Mesenchymal stem cell (in vitro differentiated cells and primary cell): ENCODE results near the gene CDC16.

ENCODE experiments used
- DNase-seq: peaks from one replicate; pipeline ENCODE4 v3.0.0-alpha.2; 2013
- H2AFZ ChIP-seq: one replicate; pipeline ENCODE4 v1.6.1; 2013; ENCODE audit warnings: low read depth, mild to moderate bottlenecking, control low read depth, inconsistent platforms, low read length, moderate library complexity
- H2AK5ac ChIP-seq: 2 replicates; pipeline ENCODE4 v1.6.1; 2013; ENCODE audit warnings: low read length, moderate library complexity, mild to moderate bottlenecking, inconsistent platforms; ENCODE audit not compliant: severe bottlenecking
- H2BK120ac ChIP-seq: one replicate; pipeline ENCODE4 v1.6.1; 2013; ENCODE audit warnings: low read depth, mild to moderate bottlenecking, inconsistent platforms, low read length, moderate library complexity
- H2BK12ac ChIP-seq, 2 experiments: one replicate each; pipeline ENCODE4 v1.6.1; 2013; ENCODE audit warnings: inconsistent platforms in 2 of 2, low read length in 2 of 2, mild to moderate bottlenecking in 2 of 2, moderate library complexity in 2 of 2, control low read depth in 1 of 2
- H2BK15ac ChIP-seq: one replicate; pipeline ENCODE4 v1.6.1; 2013; ENCODE audit warnings: mild to moderate bottlenecking, low read depth, inconsistent platforms; ENCODE audit not compliant: poor library complexity, severe bottlenecking
- H2BK5ac ChIP-seq: 2 replicates; pipeline ENCODE4 v1.6.1; 2013; ENCODE audit warnings: low read depth, mild to moderate bottlenecking, low read length, control low read depth, inconsistent platforms; ENCODE audit not compliant: poor library complexity, severe bottlenecking
- H3K14ac ChIP-seq, 2 experiments: one replicate each; pipeline ENCODE4 v1.6.1; 2013; ENCODE audit warnings: inconsistent platforms in 2 of 2, low read length in 2 of 2, control low read depth in 1 of 2, mild to moderate bottlenecking in 1 of 2, moderate library complexity in 1 of 2
- H3K18ac ChIP-seq, 2 experiments: one replicate each; pipeline ENCODE4 v1.6.1; 2013; ENCODE audit warnings: inconsistent platforms in 2 of 2, low read length in 2 of 2, control low read depth in 1 of 2, low read depth in 1 of 2, mild to moderate bottlenecking in 1 of 2
- H3K23ac ChIP-seq, 2 experiments: one replicate each; pipeline ENCODE4 v1.6.1; 2013; ENCODE audit warnings: inconsistent platforms in 2 of 2, low read length in 2 of 2, mild to moderate bottlenecking in 2 of 2, moderate library complexity in 2 of 2, control low read depth in 1 of 2
- H3K27ac ChIP-seq: 2 replicates; pipeline ENCODE4 v1.5.1; 2013; ENCODE audit warnings: mild to moderate bottlenecking, moderate library complexity, low read length, control low read depth, inconsistent platforms; ENCODE audit not compliant: poor library complexity, severe bottlenecking
- H3K27me3 ChIP-seq, 2 experiments: 2 replicates each; pipeline versions ENCODE4 v1.6.1 to v1.7.0; 2013; ENCODE audit warnings: low read length in 2 of 2, mild to moderate bottlenecking in 2 of 2, moderate library complexity in 2 of 2, control low read depth in 1 of 2, inconsistent platforms in 1 of 2; ENCODE audit not compliant: control insufficient read depth in 1 of 2, insufficient read depth in 1 of 2
- H3K36me3 ChIP-seq, 2 experiments: 2 replicates each; pipeline versions ENCODE4 v1.6.1 to v1.7.0; 2013; ENCODE audit warnings: low read length in 2 of 2, control low read depth in 1 of 2, inconsistent platforms in 1 of 2, low read depth in 1 of 2, mild to moderate bottlenecking in 1 of 2; ENCODE audit not compliant: insufficient read depth in 2 of 2, control insufficient read depth in 1 of 2
- H3K4ac ChIP-seq, 2 experiments: one replicate each; pipeline ENCODE4 v1.6.1; 2013; ENCODE audit warnings: inconsistent platforms in 2 of 2, low read length in 2 of 2, mild to moderate bottlenecking in 2 of 2, moderate library complexity in 2 of 2, control low read depth in 1 of 2, low read depth in 1 of 2
- H3K4me1 ChIP-seq: 2 replicates; pipeline ENCODE4 v1.6.1; 2013; ENCODE audit warnings: low read depth, low read length, control low read depth; ENCODE audit not compliant: control insufficient read depth, insufficient read depth
- H3K4me2 ChIP-seq: 2 replicates; pipeline ENCODE4 v1.6.1; 2013; ENCODE audit warnings: low read length, mild to moderate bottlenecking, inconsistent platforms; ENCODE audit not compliant: poor library complexity, severe bottlenecking
- H3K4me3 ChIP-seq, 2 experiments: 2 replicates each; pipeline versions ENCODE4 v1.5.1 to v1.7.0; 2013; ENCODE audit warnings: low read length in 2 of 2, mild to moderate bottlenecking in 2 of 2, control low read depth in 1 of 2, low read depth in 1 of 2; ENCODE audit not compliant: insufficient read depth in 1 of 2
- H3K79me1 ChIP-seq: replicated peaks from 2 replicates; pipeline ENCODE4 v1.6.1; 2013; ENCODE audit warnings: mild to moderate bottlenecking, control low read depth, low read length, inconsistent platforms; ENCODE audit not compliant: poor library complexity, severe bottlenecking
- H3K9ac ChIP-seq: 2 replicates; pipeline ENCODE4 v1.7.0; 2013; ENCODE audit warnings: mild to moderate bottlenecking, low read length, moderate library complexity
- H3K9me3 ChIP-seq: 2 replicates; pipeline ENCODE4 v1.7.0; 2013; ENCODE audit warnings: mild to moderate bottlenecking, low read length; ENCODE audit not compliant: control insufficient read depth
- H4K8ac ChIP-seq: one replicate; pipeline ENCODE4 v1.6.1; 2013; ENCODE audit warnings: inconsistent platforms, mild to moderate bottlenecking, low read length, moderate library complexity
- H4K91ac ChIP-seq: one replicate; pipeline ENCODE4 v1.6.1; 2013; ENCODE audit warnings: mild to moderate bottlenecking, low read length, inconsistent platforms
- WGBS: methylation state at CpG from one replicate; pipeline ENCODE4 v1.1.7; 2013; ENCODE audit warnings: mixed read lengths; 5-methylcytosine and 5-hydroxymethylcytosine counted together

CDC16 gene

DNA sequence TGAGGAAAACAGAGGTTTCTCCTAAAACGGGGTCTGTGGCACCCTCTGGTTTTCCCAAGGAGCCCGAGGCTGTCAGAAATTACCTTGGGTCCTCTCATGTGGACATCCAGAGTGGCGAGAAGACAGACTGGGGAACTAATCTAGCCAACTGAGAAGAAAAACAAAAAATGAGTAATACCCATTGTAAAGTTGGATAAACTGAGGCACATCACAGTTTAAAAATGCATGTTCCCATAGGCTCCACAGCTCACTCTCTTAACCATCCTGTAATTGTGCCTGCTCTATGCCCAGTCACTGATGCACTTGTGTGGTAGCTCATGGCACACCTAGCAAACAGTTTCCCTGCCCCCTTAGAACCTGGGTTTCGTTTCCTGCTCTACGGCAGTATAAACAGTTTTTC is 31.5 kb downstream of the CDC16 start:
- Histone ChIP-seq H2BK15ac (no peak overlapping the region), H2AFZ (no peak overlapping the region), H3K27me3 (no peaks in the 10 kb centered on the region), H3K4ac (no peak overlapping the region), H3K23ac (no peak overlapping the region), H3K18ac (no peak overlapping the region), H2BK120ac (no peak overlapping the region), H3K36me3 (peaks cover 56 to 91% of the 10 kb centered on the region in 2 experiments), H4K91ac (no peak overlapping the region), H3K79me1 (peaks cover 22% of the 10 kb centered on the region), H2BK12ac (no peak overlapping the region), H3K14ac (no peak overlapping the region), H2BK5ac (no peak overlapping the region), H3K4me1 (peaks cover 12% of the 10 kb centered on the region), H3K4me3 (no peak overlapping the region), H3K9me3 (no peaks in the 10 kb centered on the region), H3K9ac (no peak overlapping the region), H3K4me2 (no peak overlapping the region), H2AK5ac (no peak overlapping the region), H4K8ac (no peak overlapping the region), H3K27ac (no peak overlapping the region)
- no peak for DNase-seq
- WGBS, result 100% methylated on average over 3 of the region's 5 CpGs

DNA sequence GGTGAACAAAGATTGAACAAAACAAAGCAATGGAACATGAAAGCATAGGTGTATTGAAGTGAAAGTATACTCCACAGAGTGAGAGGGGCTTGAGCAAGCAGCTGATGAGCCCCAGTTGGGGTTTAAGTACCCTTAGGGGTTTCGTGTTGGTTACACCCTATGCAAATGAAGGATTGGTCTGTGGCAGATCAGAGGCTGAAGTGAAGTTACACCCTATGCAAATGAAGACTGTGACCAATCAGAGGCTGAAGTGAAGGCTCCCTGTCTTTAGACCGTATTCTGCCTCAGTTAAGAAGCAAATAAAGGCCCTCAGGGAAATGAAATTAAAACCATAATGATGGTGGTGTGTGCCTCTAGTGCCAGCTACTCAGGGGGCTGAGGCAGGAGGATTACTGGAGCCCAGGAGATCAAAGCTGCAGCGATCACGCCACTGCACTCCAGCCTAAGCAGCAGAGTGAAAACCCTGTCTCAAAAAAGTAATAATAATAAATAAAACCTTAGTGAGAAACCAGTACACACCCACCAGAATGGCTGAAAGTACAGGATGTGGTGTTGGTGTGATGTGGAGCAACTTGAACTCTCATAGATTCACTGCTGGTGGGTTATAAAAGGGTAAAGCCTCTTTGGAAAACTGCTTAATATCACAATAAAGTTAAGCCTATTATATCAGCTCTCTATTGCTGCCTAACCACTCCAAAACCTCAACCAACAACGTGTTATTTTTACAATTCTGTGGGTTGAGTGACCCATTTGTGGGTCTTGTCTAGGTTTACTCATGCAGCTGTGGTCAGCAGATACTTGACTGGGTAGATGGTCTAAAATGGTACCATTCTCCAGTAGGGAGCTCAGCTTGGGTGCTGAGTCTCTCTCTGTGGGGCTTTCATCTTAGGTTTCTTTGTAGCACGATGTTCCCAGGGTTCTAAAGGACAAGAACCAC is 33.9 kb downstream of the CDC16 start:
- no peak overlapping the region for H2AFZ ChIP-seq
- 98% methylated on average over 4 of the region's 6 CpGs for WGBS
- no peaks in the 10 kb centered on the region for H3K9me3 ChIP-seq
- peaks cover 50 to 86% of the 10 kb centered on the region in 2 experiments for H3K36me3 ChIP-seq
- no peak overlapping the region for H3K27ac ChIP-seq
- H3K9ac ChIP-seq, result no peak overlapping the region
- H2BK120ac ChIP-seq, result no peak overlapping the region
- no peak overlapping the region for H3K4me2 ChIP-seq
- no peak overlapping the region for H3K14ac ChIP-seq
- no peak overlapping the region for H3K4ac ChIP-seq
- H3K23ac ChIP-seq, result no peak overlapping the region
- DNase-seq, result no peak
- no peaks in the 10 kb centered on the region for H3K27me3 ChIP-seq
- H3K18ac ChIP-seq, result no peak overlapping the region
- peaks cover 7% of the 10 kb centered on the region for H3K4me1 ChIP-seq
- no peak overlapping the region for H2BK12ac ChIP-seq
- H2AK5ac ChIP-seq, result no peak overlapping the region
- H4K8ac ChIP-seq, result no peak overlapping the region
- no peak overlapping the region for H4K91ac ChIP-seq
- H2BK5ac ChIP-seq, result no peak overlapping the region
- H3K4me3 ChIP-seq, result no peak overlapping the region
- H2BK15ac ChIP-seq, result no peak overlapping the region
- peaks cover 25% of the 10 kb centered on the region for H3K79me1 ChIP-seq

DNA sequence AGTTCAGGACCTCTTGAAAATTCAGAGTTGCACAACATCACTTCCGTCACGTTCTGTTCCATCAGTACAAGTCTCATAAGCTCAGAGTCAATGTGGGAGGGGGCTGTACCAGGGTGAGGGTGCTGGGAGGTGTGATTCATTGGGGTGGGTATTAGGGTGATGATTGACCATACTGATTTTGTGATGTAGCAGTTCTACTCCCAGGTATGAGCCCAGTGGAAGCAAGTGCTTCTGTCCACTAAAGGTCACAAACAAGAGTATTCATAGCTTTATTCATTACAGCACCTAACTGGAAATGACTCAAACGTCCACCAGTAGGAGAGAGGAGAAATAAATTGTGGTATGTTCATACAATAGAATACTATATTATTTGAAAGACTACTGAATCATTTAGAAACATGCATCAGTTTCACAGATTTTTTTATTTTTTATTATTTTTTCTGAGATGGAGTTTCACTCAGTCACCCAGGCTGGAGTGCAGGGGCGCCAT is 34.6 kb downstream of the CDC16 start:
- Histone ChIP-seq H3K27ac (no peak overlapping the region), H3K4me1 (peaks cover 7% of the 10 kb centered on the region), H3K4ac (no peak overlapping the region), H3K79me1 (peaks cover 25% of the 10 kb centered on the region), H3K36me3 (peaks cover 48 to 87% of the 10 kb centered on the region in 2 experiments), H2BK15ac (no peak overlapping the region), H3K27me3 (no peaks in the 10 kb centered on the region), H3K9me3 (no peaks in the 10 kb centered on the region), H2BK12ac (no peak overlapping the region), H4K8ac (no peak overlapping the region), H3K14ac (no peak overlapping the region), H2AK5ac (no peak overlapping the region), H3K4me3 (no peak overlapping the region), H3K9ac (no peak overlapping the region), H3K18ac (no peak overlapping the region), H2BK5ac (no peak overlapping the region), H3K23ac (no peak overlapping the region), H2AFZ (no peak overlapping the region), H2BK120ac (no peak overlapping the region), H3K4me2 (no peak overlapping the region), H4K91ac (no peak overlapping the region)
- DNase-seq, result no peak
- WGBS, result 97% methylated on average over 3 of the region's 4 CpGs

DNA sequence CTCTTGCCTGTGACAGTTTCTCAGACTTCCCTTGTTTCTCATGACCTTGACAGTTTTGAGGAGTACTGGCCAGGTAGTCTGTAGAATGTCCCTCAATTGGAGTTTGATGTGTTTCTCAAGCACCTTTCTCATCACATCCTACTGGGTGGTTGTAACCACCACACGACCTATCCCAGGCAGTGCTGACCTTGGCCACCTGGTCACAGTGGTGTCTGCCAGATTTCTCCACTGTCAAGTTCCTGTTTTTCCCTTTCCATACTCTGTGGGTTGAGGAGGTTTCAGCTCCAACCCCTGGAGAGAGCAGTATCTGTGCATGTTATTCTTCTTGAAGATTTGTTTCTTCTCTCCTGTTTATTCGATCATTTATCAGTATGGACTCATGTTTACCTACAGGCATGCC is 38.3 kb downstream of the CDC16 start:
- no peak overlapping the region for H3K4me2 ChIP-seq
- peaks cover 1% of the 10 kb centered on the region for H3K4me1 ChIP-seq
- no peak overlapping the region for H2AK5ac ChIP-seq
- DNase-seq, result no peak
- WGBS, result 100% methylated on average over 2 of the region's 2 CpGs
- no peaks in the 10 kb centered on the region for H3K9me3 ChIP-seq
- H2BK15ac ChIP-seq, result no peak overlapping the region
- no peak overlapping the region for H4K8ac ChIP-seq
- peaks cover 37 to 83% of the 10 kb centered on the region in 2 experiments for H3K36me3 ChIP-seq
- no peak overlapping the region for H3K23ac ChIP-seq
- H4K91ac ChIP-seq, result no peak overlapping the region
- no peak overlapping the region for H2AFZ ChIP-seq
- no peak overlapping the region for H3K18ac ChIP-seq
- H2BK5ac ChIP-seq, result no peak overlapping the region
- no peak overlapping the region for H3K4ac ChIP-seq
- H2BK120ac ChIP-seq, result no peak overlapping the region
- no peak overlapping the region for H2BK12ac ChIP-seq
- H3K27ac ChIP-seq, result no peak overlapping the region
- peaks cover 29% of the 10 kb centered on the region for H3K79me1 ChIP-seq
- no peak overlapping the region for H3K4me3 ChIP-seq
- H3K14ac ChIP-seq, result no peak overlapping the region
- no peaks in the 10 kb centered on the region for H3K27me3 ChIP-seq
- H3K9ac ChIP-seq, result no peak overlapping the region
